Amniotic stem cell (primary cell): ENCODE measurements around the gene DCX.

Experiments
- DNase-seq: peaks from one replicate; lab custom pipeline; 2025; lab: John Stamatoyannopoulos, UW

The DCX gene

DNA sequence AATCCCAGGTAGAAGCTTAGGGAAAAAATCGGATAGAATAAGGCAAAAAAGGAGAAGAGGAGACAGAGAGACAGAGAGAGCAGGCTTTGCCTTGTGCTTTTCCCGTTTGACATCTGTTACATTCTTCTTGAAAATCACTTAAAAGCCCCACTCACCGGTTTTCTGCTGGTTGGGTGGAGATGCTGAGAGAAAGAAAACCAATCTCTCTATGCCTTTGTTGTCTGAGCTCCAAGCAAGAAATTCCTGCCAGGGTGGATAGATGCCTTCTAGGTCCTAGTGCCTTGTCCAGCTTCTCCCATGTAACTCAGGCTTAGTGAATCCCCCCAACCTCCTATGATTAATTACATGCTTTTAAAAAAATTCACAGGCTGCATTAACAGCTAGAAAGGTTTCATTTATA is at the start of gene DCX:
TSS of gene DCX (minus strand) at position 210 of the 400 bp plus-strand sequence. CDS start 1,794 bp downstream, outside the sequence.
- no peak for DNase-seq

DNA sequence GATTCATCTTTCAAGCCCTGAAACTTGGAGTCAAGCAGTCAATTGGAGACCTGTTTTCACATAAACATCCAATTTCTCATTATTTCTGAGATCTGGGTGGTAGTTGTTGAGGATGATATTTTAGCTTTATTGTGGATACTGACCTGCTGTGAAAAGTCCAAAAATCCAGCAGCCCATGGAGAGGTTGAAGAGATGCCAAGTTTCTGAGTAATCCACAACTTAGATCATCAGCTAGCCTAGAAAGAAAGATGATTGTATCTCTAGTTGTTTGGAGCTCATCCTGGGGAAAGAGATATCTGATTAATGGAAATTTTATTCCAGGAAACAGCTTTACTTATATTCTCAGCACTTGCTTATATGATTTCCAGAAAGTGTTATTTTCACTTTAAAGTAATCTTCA is 48.6 kb upstream of the DCX start:
- DNase-seq = no peak

DNA sequence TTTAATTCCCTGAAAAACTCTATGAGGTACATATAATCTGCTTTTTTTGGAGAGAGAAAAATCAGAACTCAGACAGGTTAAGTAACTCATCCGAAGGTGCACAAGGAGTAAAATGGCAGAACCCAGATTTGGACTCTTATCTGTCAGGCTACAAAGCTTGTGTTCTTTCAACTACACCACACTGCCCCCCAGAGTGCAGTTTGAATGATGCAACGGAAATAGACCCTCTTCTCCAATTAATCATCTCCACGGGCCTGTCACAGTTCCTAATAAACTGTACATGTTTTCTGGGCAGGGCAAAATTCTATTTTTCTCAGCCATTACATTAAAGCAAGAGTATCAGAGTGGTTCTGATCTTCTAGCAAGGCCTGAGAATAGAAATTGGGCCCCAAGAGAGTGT is 35.3 kb upstream of the DCX start:
- DNase-seq = no peak

- DNase-seq = peak; percentile 34
Observed at GRCh38 chrX:111445485-111445884, 33.5 kb upstream of the DCX start.

DNA sequence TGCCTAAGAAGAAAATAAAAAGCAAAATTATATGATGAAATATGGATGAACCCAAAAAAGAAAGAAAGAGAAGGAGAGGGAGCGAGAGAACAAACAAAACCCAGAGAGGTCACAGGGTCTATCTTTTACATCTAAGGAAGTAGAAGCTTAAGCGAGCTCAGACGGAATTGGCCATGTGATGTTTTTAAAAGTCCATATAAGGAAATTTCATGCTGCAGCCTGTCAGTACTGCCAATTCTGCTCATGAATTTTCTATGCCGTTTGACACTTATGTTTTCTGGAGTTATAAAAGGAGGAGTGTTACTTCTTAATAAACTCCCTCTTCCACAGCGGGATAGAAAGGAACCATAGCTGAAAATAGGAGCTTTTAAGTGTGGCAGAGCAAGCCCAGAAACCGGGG is 32.9 kb upstream of the DCX start:
- no peak for DNase-seq

GRCh38 chrX:111443946-111444345 is 32.0 kb upstream of the DCX start:
- no peak for DNase-seq

GRCh38 chrX:111442791-111443190 is 30.8 kb upstream of the DCX start:
- no peak for DNase-seq

DNA sequence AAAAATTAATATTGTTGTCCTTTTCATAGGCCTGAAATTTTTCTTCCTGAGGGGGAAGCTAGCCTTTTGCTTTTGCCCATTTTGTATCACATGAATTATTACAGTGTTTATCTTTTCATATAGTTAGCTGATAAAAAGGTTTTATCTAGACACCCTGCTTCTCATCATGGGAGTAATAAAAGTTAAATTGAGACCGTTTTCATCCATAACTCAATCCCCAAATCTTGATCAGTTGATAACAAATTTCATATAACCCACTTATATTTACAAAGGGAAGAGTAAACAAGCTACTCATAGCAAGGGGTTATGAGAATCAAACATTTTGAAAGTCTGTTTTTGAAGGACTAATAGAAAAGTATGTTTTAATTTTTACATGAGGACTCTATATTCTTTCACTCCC is 23.5 kb upstream of the DCX start:
- no peak for DNase-seq

- no peak for DNase-seq
Observed at GRCh38 chrX:111431001-111431400, 19.0 kb upstream of the DCX start.

DNA sequence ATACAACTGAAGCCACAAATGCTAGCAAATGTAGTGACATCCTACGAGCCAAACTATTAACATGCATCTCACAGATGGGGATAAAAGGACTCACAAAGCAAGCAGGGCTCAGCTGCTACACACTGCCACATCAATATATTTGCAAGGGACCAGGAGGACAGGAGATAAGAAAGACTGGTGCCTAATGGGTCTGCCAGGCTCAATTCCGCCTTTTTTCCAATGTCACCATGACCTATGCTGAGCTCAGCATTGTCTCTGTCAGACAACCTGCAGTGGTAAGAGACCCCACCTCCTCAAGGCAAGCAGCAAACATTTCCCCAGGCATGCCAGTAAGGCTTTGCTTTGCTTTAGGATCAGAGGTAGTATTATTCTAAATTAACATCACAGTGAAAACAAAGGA is 435 bp downstream of the DCX start:
- no peak for DNase-seq

DNA sequence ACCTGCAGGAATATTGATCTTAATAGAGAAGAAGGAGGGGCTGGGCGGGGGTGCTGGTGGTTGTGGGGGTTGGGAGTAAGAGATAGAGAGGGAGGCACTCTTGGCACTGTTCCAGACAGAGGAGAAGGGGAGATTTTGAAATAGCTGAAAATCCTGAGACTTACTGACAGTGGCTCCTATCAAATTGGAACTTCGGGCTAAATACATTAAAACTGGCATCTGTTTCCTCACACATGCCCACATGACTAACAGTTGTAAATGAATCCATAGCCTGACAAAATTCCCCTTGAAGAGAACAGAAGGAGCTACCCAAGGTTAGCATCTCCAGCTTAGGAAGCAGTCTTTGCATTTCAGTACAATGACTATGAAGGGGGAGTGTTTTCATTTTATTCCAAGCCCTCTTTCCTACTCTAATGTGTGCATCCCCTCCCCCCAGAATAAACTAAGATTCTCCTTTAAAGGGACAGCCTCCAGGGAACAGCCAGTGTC is 1.4 kb downstream of the DCX start:
- DNase-seq = no peak

- DNase-seq = no peak
Observed at GRCh38 chrX:111409326-111409725, 2.7 kb downstream of the DCX start.

- no peak for DNase-seq
Observed at GRCh38 chrX:111407948-111408347, 4.0 kb downstream of the DCX start.

DNA sequence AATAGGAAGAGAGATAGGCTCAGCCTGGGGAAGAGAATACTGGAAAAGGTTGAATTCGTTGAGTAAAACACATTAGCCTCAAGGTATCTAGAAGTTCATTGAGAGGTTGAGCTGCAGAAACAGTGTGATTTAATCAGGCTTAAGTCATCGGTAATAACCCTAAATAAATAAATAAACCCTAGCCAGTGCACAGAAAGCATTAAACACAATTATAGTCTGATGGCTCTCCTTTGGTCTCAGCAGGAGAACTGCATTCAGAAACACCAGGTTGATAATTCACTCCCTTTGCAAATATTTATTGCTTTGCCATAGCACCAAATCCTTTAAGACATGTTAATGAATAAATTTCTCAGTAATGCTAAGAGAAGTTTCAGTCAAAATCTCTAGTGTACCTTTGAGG is 9.6 kb downstream of the DCX start:
- no peak for DNase-seq

DNA sequence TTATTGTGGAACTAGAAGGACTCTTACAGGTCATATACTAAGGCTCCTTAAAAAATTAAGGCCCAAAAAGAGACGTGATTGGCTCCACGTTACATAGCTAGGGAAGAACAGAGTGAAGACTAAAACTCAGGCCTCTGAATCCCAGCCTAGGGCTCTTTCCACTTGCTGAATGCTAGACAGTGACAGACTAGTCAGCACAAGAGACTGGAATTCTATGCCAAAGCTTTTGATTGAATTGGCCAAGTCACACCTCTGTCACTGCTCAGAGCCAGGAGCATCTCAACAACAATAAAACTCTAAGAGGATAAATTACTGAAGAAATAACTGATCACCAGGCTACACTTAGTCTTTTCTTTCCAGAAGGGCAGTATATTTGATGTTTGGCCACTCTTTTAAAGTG is 16.8 kb downstream of the DCX start:
- DNase-seq = no peak

DNA sequence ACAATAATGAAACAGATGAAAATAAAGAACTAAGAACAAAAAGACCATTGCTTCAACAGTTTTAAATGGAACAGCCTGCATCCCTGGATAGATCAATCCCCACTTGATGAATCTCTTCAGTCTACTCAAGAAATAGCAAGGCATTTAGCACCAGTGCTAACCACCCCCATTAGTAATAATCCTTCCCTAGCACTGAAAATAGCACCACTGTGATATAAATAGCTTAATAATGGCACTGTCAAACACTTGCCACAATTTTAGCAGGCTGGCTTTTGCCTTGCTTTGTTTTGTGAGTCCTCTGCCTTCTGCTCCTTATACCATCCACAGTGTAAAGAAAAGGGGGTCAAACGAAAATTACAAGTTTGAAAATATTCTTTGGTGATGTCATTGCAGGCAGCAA is 17.4 kb downstream of the DCX start:
- no peak for DNase-seq

DNA sequence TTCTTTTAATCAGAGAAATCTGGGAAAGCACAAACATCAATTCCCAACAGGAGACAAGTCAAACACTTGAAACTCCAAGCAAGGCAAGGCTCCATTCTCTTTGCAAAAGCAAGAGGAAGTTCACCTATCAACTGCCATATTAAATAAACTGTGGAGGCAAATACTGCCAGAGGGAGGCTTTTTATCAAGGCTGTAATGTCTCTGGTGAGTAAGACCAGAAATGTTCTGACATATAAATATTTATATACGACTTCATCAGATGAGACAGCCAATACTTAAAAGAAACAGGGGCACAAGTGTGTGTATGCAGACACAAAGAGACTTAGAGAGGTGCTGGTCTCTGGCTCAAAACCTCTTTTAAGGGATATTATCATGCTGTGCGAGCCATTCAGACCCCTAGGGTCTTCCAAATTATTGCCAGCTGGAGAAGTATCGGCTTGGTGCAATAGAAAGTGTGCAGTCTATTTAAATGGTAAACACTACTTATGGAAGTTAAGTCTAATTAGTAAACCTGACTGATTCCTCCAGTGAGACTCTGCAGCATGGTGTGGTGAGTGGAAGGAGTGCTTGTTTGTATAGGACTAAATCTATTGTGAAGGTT is 24.4 kb downstream of the DCX start:
- DNase-seq = no peak

- no peak for DNase-seq
Observed at GRCh38 chrX:111386615-111387233, 25.3 kb downstream of the DCX start.

GRCh38 chrX:111386077-111386476 is 25.9 kb downstream of the DCX start:
- no peak for DNase-seq

- DNase-seq = no peak
Observed at GRCh38 chrX:111382277-111382676, 29.7 kb downstream of the DCX start.

DNA sequence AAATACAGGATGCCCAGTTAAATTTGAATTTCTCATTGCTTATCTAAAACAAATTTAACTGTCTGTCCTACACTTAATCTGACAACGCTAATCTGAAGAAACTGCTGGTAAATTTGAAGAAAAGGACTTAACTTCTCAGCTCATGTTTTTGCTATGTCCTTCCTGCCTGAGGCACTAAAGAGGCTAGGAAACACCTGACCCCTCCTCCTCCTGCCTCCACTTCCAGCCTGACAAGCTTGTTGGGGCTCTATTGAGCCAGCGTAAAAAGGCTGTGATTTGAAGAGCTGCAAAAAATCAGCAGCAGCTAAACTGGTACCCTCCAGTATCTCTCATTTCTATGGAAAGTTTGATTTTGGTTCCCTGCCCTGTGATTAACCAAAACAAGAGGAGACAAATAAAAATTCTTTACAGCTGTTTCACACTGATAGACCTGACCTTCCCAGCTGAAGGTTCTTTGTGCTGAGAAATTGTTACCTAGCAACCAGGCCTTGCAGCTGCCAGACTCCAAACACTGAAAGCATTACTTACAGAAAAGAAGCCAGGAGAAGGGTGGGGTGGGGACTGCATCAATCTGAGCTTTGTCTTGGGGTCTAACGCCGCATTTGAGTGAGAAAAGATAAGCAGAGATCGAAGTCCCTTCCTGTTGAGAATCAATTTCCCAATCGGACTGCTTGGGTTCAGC is 35.0 kb downstream of the DCX start:
- no peak for DNase-seq

DNA sequence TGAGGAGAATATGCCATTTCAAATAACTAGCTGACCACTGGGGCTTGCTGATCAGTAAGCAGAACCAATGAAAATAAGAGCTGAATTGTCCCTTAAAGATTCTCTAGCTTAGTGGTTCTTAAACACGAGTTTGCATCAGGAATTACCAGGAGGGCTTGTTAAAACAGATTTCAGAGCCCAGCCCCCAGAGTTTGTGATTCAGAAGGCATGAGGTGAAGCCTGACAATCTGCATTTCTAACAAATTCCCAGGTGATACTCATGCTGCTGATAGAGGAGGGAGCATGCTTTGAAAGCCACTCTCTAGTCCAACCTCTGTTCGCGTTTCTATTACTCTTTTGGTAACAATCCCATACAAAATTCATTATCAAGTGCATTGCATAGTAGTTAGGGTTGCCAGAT is 35.5 kb downstream of the DCX start:
- no peak for DNase-seq

DNA sequence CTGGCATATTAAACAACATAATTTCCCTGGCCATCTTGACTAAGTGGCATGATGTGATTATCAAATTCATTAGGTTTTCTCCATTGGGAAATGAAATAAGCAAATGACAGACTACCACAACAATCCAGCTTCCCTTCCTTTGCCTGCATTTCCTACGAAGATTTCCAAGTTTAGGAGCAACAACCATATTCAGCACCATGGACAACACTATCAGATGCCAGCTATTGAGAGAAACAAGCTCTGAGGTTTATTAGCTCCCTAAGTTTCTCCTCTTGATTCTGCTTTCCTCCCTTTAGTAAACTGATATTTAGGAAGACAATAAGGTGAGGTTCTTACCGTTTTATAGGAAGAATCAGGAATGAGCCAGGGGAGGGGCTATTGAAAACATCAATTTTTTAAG is 36.2 kb downstream of the DCX start:
- DNase-seq = no peak

DNA sequence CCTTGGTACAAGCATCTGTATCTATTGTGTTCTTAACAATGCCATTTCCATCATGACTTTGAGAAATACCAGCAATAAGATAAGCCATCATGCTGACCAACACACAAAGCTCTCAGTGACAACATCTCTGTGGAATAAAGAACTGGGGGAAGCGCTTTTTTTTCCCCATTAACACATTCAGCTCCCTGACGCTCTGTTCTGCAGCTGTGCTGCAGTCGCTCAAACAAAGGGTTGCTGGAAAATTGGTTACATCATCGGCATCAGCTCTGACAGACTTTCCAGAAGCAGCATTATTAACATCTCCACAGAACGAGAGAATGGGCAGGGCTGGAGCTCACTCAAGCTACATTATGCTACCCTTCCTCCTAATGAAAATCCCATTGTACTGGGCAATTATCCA is 39.9 kb downstream of the DCX start:
- no peak for DNase-seq
